HepG2 (cell line): ENCODE measurements around the gene LSM12. TPM values are rescaled to one million over a fixed set of nuclear protein-coding genes. Genes with fewer than 3 reads are reported as not detected.

Experiments used
- CEBPB ChIP-seq: IDR thresholded peaks from 2 replicates; pipeline ENCODE4 v1.6.1; 2011; ENCODE audit warnings: low read depth, low read length, improper control_type of control experiment, borderline replicate concordance
- CEBPG ChIP-seq: IDR thresholded peaks from 2 replicates; pipeline ENCODE4 v1.6.1; 2016
- CREB1 ChIP-seq, 2 experiments: fragments of 450-650 bp in 1 of 2; IDR thresholded peaks; 2 replicates each; pipeline ENCODE4 v1.6.1; 2016 to 2017; ENCODE audit warnings: control low read depth in 1 of 2, mild to moderate bottlenecking in 1 of 2, missing compliant biosample characterization in 1 of 2, missing genetic modification characterization in 1 of 2
- FOXA1 ChIP-seq, 2 experiments: fragments of 450-650 bp in 1 of 2; sonication (generic) in 1 of 2; formaldehyde crosslinking in 1 of 2; IDR thresholded peaks; 2 replicates each; pipeline versions ENCODE4 v1.4.0 to v1.6.1; 2016 to 2020; ENCODE audit warnings: missing genetic modification reagents in 1 of 2
- GATAD2A ChIP-seq: IDR thresholded peaks from 2 replicates; pipeline ENCODE4 v1.6.1; 2016
- ISL2 ChIP-seq: sonication (generic); formaldehyde crosslinking; IDR thresholded peaks from 2 replicates; pipeline ENCODE4 v1.5.0; 2020; ENCODE audit warnings: missing genetic modification reagents
- ISX ChIP-seq: sonication (generic); formaldehyde crosslinking; conservative IDR thresholded peaks from 2 replicates; pipeline ENCODE4 v1.5.0; 2020; ENCODE audit warnings: missing genetic modification reagents
- LCORL ChIP-seq, 2 experiments: fragments of 450-650 bp in 1 of 2; sonication (generic) in 1 of 2; formaldehyde crosslinking in 1 of 2; IDR thresholded peaks; 2 replicates each; pipeline versions ENCODE4 v1.5.0 to v1.6.1; 2017 to 2020; ENCODE audit warnings: antibody characterized with exemption in 1 of 2, missing genetic modification reagents in 1 of 2
- MED1 ChIP-seq: sonication (generic); formaldehyde crosslinking; IDR thresholded peaks from 2 replicates; pipeline ENCODE4 v1.4.0; 2020; ENCODE audit warnings: missing genetic modification reagents
- MXI1 ChIP-seq: IDR thresholded peaks from 3 replicates; pipeline ENCODE4 v1.6.1; 2012; ENCODE audit warnings: low read depth, low read length, inconsistent platforms, borderline replicate concordance
- PRPF4 ChIP-seq: fragments of 200-400 bp; formaldehyde crosslinking; IDR thresholded peaks from 2 replicates; pipeline ENCODE4 v1.6.1; 2016; ENCODE audit warnings: low read length, low read depth; ENCODE audit not compliant: poor library complexity, severe bottlenecking
- SALL1 ChIP-seq: sonication (generic); formaldehyde crosslinking; IDR thresholded peaks from 2 replicates; pipeline ENCODE4 v1.8.0; 2022; ENCODE audit warnings: mild to moderate bottlenecking, missing genetic modification reagents
- SNAI1 ChIP-seq: sonication (generic); formaldehyde crosslinking; IDR thresholded peaks from 2 replicates; pipeline ENCODE4 v1.5.0; 2020; ENCODE audit warnings: mild to moderate bottlenecking, missing genetic modification reagents, borderline replicate concordance
- SOX6 ChIP-seq, 2 experiments: fragments of 450-650 bp in 1 of 2; sonication (generic) in 1 of 2; formaldehyde crosslinking in 1 of 2; IDR thresholded peaks; 2 replicates each; pipeline versions ENCODE4 v1.4.0 to v1.6.1; 2017 to 2020; ENCODE audit warnings: antibody characterized with exemption in 1 of 2, mild to moderate bottlenecking in 1 of 2, missing genetic modification reagents in 1 of 2
- SP4 ChIP-seq: sonication (generic); formaldehyde crosslinking; IDR thresholded peaks from 2 replicates; pipeline ENCODE4 v1.8.1; 2023; ENCODE audit warnings: mild to moderate bottlenecking, missing genetic modification reagents
- ZFP36 ChIP-seq: fragments of 150-350 bp; IDR thresholded peaks from 2 replicates; pipeline ENCODE4 v1.6.1; 2018; ENCODE audit warnings: borderline replicate concordance, low read length, low read depth; ENCODE audit not compliant: partially characterized antibody
- ZNF232 ChIP-seq: sonication (generic); formaldehyde crosslinking; IDR thresholded peaks from 2 replicates; pipeline ENCODE4 v1.4.0; 2020; ENCODE audit warnings: missing genetic modification reagents, borderline replicate concordance
- ZNF331 ChIP-seq: sonication (generic); formaldehyde crosslinking; IDR thresholded peaks from 2 replicates; pipeline ENCODE4 v1.4.0; 2020; ENCODE audit warnings: missing genetic modification reagents
- ZNF343 ChIP-seq: sonication (generic); formaldehyde crosslinking; IDR thresholded peaks from 2 replicates; pipeline ENCODE4 v1.4.0; 2020; ENCODE audit warnings: mild to moderate bottlenecking, missing genetic modification reagents
- ZNF572 ChIP-seq: sonication (generic); formaldehyde crosslinking; IDR thresholded peaks from 2 replicates; pipeline ENCODE4 v1.5.1; 2020; ENCODE audit warnings: mild to moderate bottlenecking, missing genetic modification reagents
- ZNF768 ChIP-seq: sonication (generic); formaldehyde crosslinking; IDR thresholded peaks from 2 replicates; pipeline ENCODE4 v1.4.0; 2020; ENCODE audit warnings: missing genetic modification reagents
- ZNF781 ChIP-seq: sonication (generic); formaldehyde crosslinking; IDR thresholded peaks from 2 replicates; pipeline ENCODE4 v1.5.1; 2020; ENCODE audit warnings: borderline replicate concordance, mild to moderate bottlenecking, missing genetic modification reagents; ENCODE audit errors: not compliant biosample characterization
- ZSCAN30 ChIP-seq: sonication (generic); formaldehyde crosslinking; IDR thresholded peaks from 2 replicates; pipeline ENCODE4 v1.5.0; 2020; ENCODE audit warnings: mild to moderate bottlenecking, missing genetic modification reagents
- polyA plus RNA-seq, 8 experiments: library from polyadenylated mRNA; depleted of rRNA in 3 of 8; stranded (reverse) in 7 of 8; unstranded in 1 of 8; fragments of >200 nt; fragmentation: Illumina TruSeq in 4 of 8; extraction: Trizol in 4 of 8; gene quantifications; 2 replicates each; pipeline versions ENCODE4 v1.2.1 to v1.2.3, GENCODE V29; 2011 to 2016; ENCODE audit warnings: low read depth in 4 of 8, missing spikeins in 1 of 8, mixed read lengths in 1 of 8; ENCODE audit not compliant: insufficient read depth in 1 of 8
- total RNA-seq, 5 experiments: library from RNA; depleted of rRNA; stranded (reverse); fragments of >200 nt; fragmentation: Illumina TruSeq; extraction: Trizol; gene quantifications; 2 replicates each; pipeline ENCODE4 v1.2.3, GENCODE V29; 2016; ENCODE audit warnings: low read depth in 1 of 5
- TF ChIP-seq, protein P1 (sequence below): sonication (generic); formaldehyde crosslinking; IDR thresholded peaks from 2 replicates; pipeline ENCODE4 v1.5.1; 2020; ENCODE audit warnings: mild to moderate bottlenecking, missing genetic modification reagents, moderate library complexity
- TF ChIP-seq, protein P2 (sequence below): sonication (generic); formaldehyde crosslinking; IDR thresholded peaks from 2 replicates; pipeline ENCODE4 v1.4.0; 2020; ENCODE audit warnings: missing genetic modification reagents
- TF ChIP-seq, protein P3 (sequence below): sonication (generic); formaldehyde crosslinking; IDR thresholded peaks from 2 replicates; pipeline ENCODE4 v1.5.1; 2020; ENCODE audit warnings: missing genetic modification reagents, mild to moderate bottlenecking, borderline replicate concordance

LSM12 gene
- total and polyA plus RNA-seq, 2 of the 13 experiments (the other 11 are each of a cell fraction or from before 2014, with no cell fraction given): 52.8 to 55.7 TPM

DNA sequence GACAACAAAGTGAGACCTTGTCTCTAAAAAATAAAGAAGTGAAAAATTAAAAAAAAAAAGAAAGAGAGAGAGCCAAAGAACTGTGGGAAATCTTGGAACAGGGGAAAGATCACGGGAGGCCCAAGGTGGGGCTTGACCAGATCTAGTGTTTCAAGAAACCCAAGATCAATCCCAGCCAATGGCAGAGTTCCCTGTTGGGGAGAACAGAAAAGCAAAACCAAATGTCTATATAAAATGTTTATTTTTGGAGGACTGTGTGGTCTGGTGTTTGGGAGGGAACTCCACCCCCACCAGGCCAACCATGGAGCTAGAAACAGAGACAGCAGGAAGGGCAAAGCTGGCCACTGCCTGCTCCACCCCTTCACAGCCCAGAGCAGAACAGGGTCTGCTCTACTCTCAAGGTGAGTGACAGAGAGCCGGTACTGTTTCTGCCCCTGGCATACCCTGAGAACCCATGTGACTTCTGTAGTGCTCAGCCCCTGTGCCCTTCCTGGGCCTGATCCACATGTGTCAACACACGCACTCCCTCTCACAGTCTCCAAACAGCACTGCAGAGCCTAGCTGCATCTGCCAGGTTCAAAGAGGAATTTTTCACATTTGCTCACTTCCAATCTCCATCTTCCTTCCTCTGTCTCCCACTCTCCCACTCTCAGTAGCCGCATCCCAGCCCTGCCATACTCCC lies 55.4 kb downstream of the LSM12 start (continued):
- TF ChIP-seq ISX (CRISPR knock-in tag) (no peak), ZNF572 (CRISPR knock-in tag) (no peak), ZNF781 (CRISPR knock-in tag) (no peak), ISL2 (0 out of 2 replicates have a peak, but pooled peaks have one; percentile 19), ZNF768 (CRISPR knock-in tag) (peak; percentile 79), PRPF4 (no peak), ZNF232 (CRISPR knock-in tag) (0 out of 2 replicates have a peak, but pooled peaks have one; percentile 43), SOX6 (IDR thresholded peaks at IDR 0.05) (no peak), SOX6 (CRISPR knock-in tag; IDR thresholded peaks at IDR 0.05) (no peak), CEBPG (CRISPR knock-in tag) (0 out of 2 replicates have a peak, but pooled peaks have one; percentile 3), SALL1 (CRISPR knock-in tag) (peak; percentile 35; the same call in 1 of the 2 replicates), LCORL (IDR thresholded peaks at IDR 0.05) (no peak), LCORL (CRISPR knock-in tag; IDR thresholded peaks at IDR 0.05) (no peak), MED1 (CRISPR knock-in tag) (peak; percentile 18; the same call in 1 of the 2 replicates), GATAD2A (CRISPR knock-in tag) (no peak), ZSCAN30 (CRISPR knock-in tag) (no peak), MXI1 (peak; percentile 35; the same call in 1 of the 3 replicates), SP4 (CRISPR knock-in tag) (no peak), ZNF343 (no peak), ZFP36 (no peak), CREB1 (IDR thresholded peaks at IDR 0.05) (no peak), CREB1 (CRISPR knock-in tag; IDR thresholded peaks at IDR 0.05) (no peak), ZNF331 (CRISPR knock-in tag) (peak; percentile 66; the same call in 1 of the 2 replicates), CEBPB (no peak), FOXA1 (IDR thresholded peaks at IDR 0.05) (no peak), FOXA1 (CRISPR knock-in tag; IDR thresholded peaks at IDR 0.05) (peak; percentile 15; the same call in 1 of the 2 replicates), SNAI1 (CRISPR knock-in tag) (no peak)
- TF ChIP-seq, protein P1, sequence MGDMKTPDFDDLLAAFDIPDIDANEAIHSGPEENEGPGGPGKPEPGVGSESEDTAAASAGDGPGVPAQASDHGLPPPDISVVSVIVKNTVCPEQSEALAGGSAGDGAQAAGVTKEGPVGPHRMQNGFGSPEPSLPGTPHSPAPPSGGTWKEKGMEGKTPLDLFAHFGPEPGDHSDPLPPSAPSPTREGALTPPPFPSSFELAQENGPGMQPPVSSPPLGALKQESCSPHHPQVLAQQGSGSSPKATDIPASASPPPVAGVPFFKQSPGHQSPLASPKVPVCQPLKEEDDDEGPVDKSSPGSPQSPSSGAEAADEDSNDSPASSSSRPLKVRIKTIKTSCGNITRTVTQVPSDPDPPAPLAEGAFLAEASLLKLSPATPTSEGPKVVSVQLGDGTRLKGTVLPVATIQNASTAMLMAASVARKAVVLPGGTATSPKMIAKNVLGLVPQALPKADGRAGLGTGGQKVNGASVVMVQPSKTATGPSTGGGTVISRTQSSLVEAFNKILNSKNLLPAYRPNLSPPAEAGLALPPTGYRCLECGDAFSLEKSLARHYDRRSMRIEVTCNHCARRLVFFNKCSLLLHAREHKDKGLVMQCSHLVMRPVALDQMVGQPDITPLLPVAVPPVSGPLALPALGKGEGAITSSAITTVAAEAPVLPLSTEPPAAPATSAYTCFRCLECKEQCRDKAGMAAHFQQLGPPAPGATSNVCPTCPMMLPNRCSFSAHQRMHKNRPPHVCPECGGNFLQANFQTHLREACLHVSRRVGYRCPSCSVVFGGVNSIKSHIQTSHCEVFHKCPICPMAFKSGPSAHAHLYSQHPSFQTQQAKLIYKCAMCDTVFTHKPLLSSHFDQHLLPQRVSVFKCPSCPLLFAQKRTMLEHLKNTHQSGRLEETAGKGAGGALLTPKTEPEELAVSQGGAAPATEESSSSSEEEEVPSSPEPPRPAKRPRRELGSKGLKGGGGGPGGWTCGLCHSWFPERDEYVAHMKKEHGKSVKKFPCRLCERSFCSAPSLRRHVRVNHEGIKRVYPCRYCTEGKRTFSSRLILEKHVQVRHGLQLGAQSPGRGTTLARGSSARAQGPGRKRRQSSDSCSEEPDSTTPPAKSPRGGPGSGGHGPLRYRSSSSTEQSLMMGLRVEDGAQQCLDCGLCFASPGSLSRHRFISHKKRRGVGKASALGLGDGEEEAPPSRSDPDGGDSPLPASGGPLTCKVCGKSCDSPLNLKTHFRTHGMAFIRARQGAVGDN (CRISPR knock-in tag): peak; percentile 39; the same call in 1 of the 2 replicates
- TF ChIP-seq, protein P2, sequence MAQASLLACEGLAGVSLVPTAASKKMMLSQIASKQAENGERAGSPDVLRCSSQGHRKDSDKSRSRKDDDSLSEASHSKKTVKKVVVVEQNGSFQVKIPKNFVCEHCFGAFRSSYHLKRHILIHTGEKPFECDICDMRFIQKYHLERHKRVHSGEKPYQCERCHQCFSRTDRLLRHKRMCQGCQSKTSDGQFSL (CRISPR knock-in tag): no peak
- TF ChIP-seq, protein P3, sequence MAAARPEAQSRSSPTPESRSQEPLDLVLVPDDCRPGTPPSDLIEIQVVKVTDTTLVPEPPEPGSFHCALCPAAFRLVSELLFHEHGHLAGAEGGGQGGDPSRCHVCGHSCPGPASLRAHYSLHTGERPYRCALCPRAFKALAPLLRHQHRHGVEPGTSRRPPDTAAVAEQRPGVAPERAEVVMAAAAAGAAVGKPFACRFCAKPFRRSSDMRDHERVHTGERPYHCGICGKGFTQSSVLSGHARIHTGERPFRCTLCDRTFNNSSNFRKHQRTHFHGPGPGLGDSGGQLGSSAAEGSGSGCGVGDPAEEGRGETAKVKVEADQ (CRISPR knock-in tag): no peak
